HG03521 (cell line): ENCODE measurements around the gene C14orf132.
"Not testable (repeated sequence)": the region's sequence is repeated elsewhere in the genome, so short reads cannot be mapped to it uniquely, and the experiment has no call there.

ENCODE experiments used
- ATAC-seq: cut with Tn5 transposase; IDR thresholded peaks from one replicate; pipeline ENCODE4 v1.9.1; 2021; ENCODE audit warnings: mild to moderate bottlenecking, moderate library complexity; ENCODE audit not compliant: unreplicated experiment

Gene C14orf132

GRCh38 chr14:96058576-96059200 is 19.5 kb downstream of the C14orf132 start:
- ATAC-seq = no peak

GRCh38 chr14:96059519-96060135 is 20.5 kb downstream of the C14orf132 start:
- ATAC-seq = no peak

- no peak for ATAC-seq
Observed at GRCh38 chr14:96060186-96060933, 21.2 kb downstream of the C14orf132 start.

- no peak for ATAC-seq
Observed at GRCh38 chr14:96062010-96062409, 22.8 kb downstream of the C14orf132 start.

GRCh38 chr14:96062506-96062905 is 23.3 kb downstream of the C14orf132 start:
- no peak for ATAC-seq

- no peak for ATAC-seq
Observed at GRCh38 chr14:96064866-96065265, 25.7 kb downstream of the C14orf132 start.

- no peak for ATAC-seq
Observed at GRCh38 chr14:96065661-96066459, 26.7 kb downstream of the C14orf132 start.

- no peak for ATAC-seq
Observed at GRCh38 chr14:96066976-96067375, 27.8 kb downstream of the C14orf132 start.

- no peak for ATAC-seq
Observed at GRCh38 chr14:96067985-96068930, 29.1 kb downstream of the C14orf132 start.

- no peak for ATAC-seq
Observed at GRCh38 chr14:96069421-96069820, 30.3 kb downstream of the C14orf132 start.

GRCh38 chr14:96071561-96071960 is 32.4 kb downstream of the C14orf132 start:
- no peak for ATAC-seq

- no peak for ATAC-seq
Observed at GRCh38 chr14:96072076-96072475, 32.9 kb downstream of the C14orf132 start.

- no peak for ATAC-seq
Observed at GRCh38 chr14:96072746-96073145, 33.6 kb downstream of the C14orf132 start.

GRCh38 chr14:96073260-96074039 is 34.3 kb downstream of the C14orf132 start:
- not testable (repeated sequence) for ATAC-seq

GRCh38 chr14:96077983-96078624 is 38.9 kb downstream of the C14orf132 start:
- no peak for ATAC-seq

- no peak for ATAC-seq
Observed at GRCh38 chr14:96078625-96079016, 39.5 kb downstream of the C14orf132 start.

GRCh38 chr14:96079066-96079465 is 39.9 kb downstream of the C14orf132 start:
- no peak for ATAC-seq

- no peak for ATAC-seq
Observed at GRCh38 chr14:96080571-96080970, 41.4 kb downstream of the C14orf132 start.

- ATAC-seq = no peak
Observed at GRCh38 chr14:96081224-96081623, 42.1 kb downstream of the C14orf132 start.
